ENCODE data around the gene ANKRD36C.
"Not testable (repeated sequence)": the region's sequence is repeated elsewhere in the genome, so short reads cannot be mapped to it uniquely, and the experiment has no call there.

The ANKRD36C gene

GRCh38 chr2:95991351-95992094 is at the start of gene ANKRD36C:
TSS of gene ANKRD36C (minus strand) at chr2:95991824. CDS start at chr2:95991708, 116 bp downstream.
- DNase-seq, result not testable (repeated sequence)

- DNase-seq, result not testable (repeated sequence)
Observed at GRCh38 chr2:96035554-96035953, 43.9 kb upstream of the ANKRD36C start.

GRCh38 chr2:96034792-96035191 is 43.2 kb upstream of the ANKRD36C start, which contains the start of gene GPAT2:
TSS of gene GPAT2 (minus strand) at chr2:96034916. CDS start at chr2:96032359, 2,557 bp downstream.
- not testable (repeated sequence) for DNase-seq

- not testable (repeated sequence) for DNase-seq
Observed at GRCh38 chr2:96033997-96034396, 42.4 kb upstream of the ANKRD36C start.

GRCh38 chr2:96027725-96028325 is 36.2 kb upstream of the ANKRD36C start:
- DNase-seq, result not testable (repeated sequence)

GRCh38 chr2:96025755-96026154 is 34.1 kb upstream of the ANKRD36C start:
- DNase-seq, result not testable (repeated sequence)

GRCh38 chr2:96025194-96025492 is 33.5 kb upstream of the ANKRD36C start:
- no peak for DNase-seq

GRCh38 chr2:96024336-96025193 is 32.9 kb upstream of the ANKRD36C start:
- DNase-seq, result no peak

GRCh38 chr2:96023701-96024100 is 32.1 kb upstream of the ANKRD36C start:
- DNase-seq, result not testable (repeated sequence)

GRCh38 chr2:96022701-96023447 is 31.2 kb upstream of the ANKRD36C start:
- not testable (repeated sequence) for DNase-seq

GRCh38 chr2:96022126-96022525 is 30.5 kb upstream of the ANKRD36C start:
- DNase-seq, result not testable (repeated sequence)

GRCh38 chr2:96021142-96021541 is 29.5 kb upstream of the ANKRD36C start:
- not testable (repeated sequence) for DNase-seq

- DNase-seq, result not testable (repeated sequence)
Observed at GRCh38 chr2:96019909-96020590, 28.4 kb upstream of the ANKRD36C start.

GRCh38 chr2:96016321-96016720 is 24.7 kb upstream of the ANKRD36C start:
- DNase-seq, result not testable (repeated sequence)

- DNase-seq, result not testable (repeated sequence)
Observed at GRCh38 chr2:96012792-96013264, 21.2 kb upstream of the ANKRD36C start.

- DNase-seq, result not testable (repeated sequence)
Observed at GRCh38 chr2:96012086-96012791, 20.6 kb upstream of the ANKRD36C start.

- DNase-seq, result not testable (repeated sequence)
Observed at GRCh38 chr2:96011129-96011455, 19.5 kb upstream of the ANKRD36C start.

GRCh38 chr2:96010320-96011128 is 18.9 kb upstream of the ANKRD36C start:
- not testable (repeated sequence) for DNase-seq

GRCh38 chr2:96009833-96010232 is 18.2 kb upstream of the ANKRD36C start:
- not testable (repeated sequence) for DNase-seq

GRCh38 chr2:96008051-96008450 is 16.4 kb upstream of the ANKRD36C start:
- not testable (repeated sequence) for DNase-seq

Measured in cortex of kidney (tissue), 1 donor.